Endothelial cell of umbilical vein (primary cell): Measurements from ENCODE around the gene DSG2. TPM values are rescaled to one million over a fixed set of nuclear protein-coding genes. Genes with fewer than 3 reads are reported as not detected.

Experiments
- BruUV-seq: library from RNA; stranded (reverse); fragments of 400-500 nt; replicated peaks from 2 replicates; lab custom pipeline; 2021; lab: Mats Ljungman, UMichigan
- CTCF ChIA-PET: fragments of 300-600, 350-600 bp; sonication (Branson Sonifier 250); formaldehyde crosslinking; loops from one replicate; lab custom pipeline; 2021; ENCODE audit warnings: antibody characterized with exemption, inconsistent platforms; lab: Charles Lee
- POLR2A ChIA-PET: fragments of 300-600, 350-600 bp; sonication (Branson Sonifier 250); formaldehyde crosslinking; loops from one replicate; lab custom pipeline; 2021; ENCODE audit warnings: antibody characterized with exemption, inconsistent platforms; lab: Charles Lee
- DNase-seq: peaks from one replicate; pipeline ENCODE4 v3.0.0-alpha.2; 2011; ENCODE audit warnings: low read depth, low spot score
- FAIRE-seq: peaks from 2 replicates; lab custom pipeline; 2011; peaks lifted over from hg19 to GRCh38; lab: Jason Lieb, UNC
- H2AFZ ChIP-seq: 2 replicates; pipeline ENCODE4 v1.6.0; 2012; ENCODE audit warnings: low read depth, low read length, control low read depth, inconsistent platforms
- H3K27ac ChIP-seq: 2 replicates; pipeline ENCODE4 v1.5.1; 2011; ENCODE audit warnings: low read depth, mild to moderate bottlenecking, control low read depth, low read length, moderate library complexity; ENCODE audit not compliant: insufficient read depth
- H3K27me3 ChIP-seq, 2 experiments: 2 replicates each; pipeline versions ENCODE4 v1.6.0 to v1.6.1; 2011; ENCODE audit warnings: low read length in 2 of 2, mixed read lengths in 1 of 2; ENCODE audit not compliant: control insufficient read depth in 2 of 2, insufficient read depth in 2 of 2
- H3K36me3 ChIP-seq, 2 experiments: 2 replicates in 1 of 2; 3 replicates in 1 of 2; pipeline ENCODE4 v1.5.1; 2011; ENCODE audit warnings: low read length in 2 of 2, mild to moderate bottlenecking in 1 of 2, moderate library complexity in 1 of 2; ENCODE audit not compliant: control insufficient read depth in 2 of 2, insufficient read depth in 2 of 2; ENCODE audit errors: extremely low read depth in 1 of 2
- H3K4me1 ChIP-seq: 3 replicates; pipeline ENCODE4 v1.5.1; 2011; ENCODE audit warnings: mild to moderate bottlenecking, low read length; ENCODE audit not compliant: control insufficient read depth, insufficient read depth; ENCODE audit errors: extremely low read depth
- H3K4me2 ChIP-seq: 2 replicates; pipeline ENCODE4 v1.6.1; 2011; ENCODE audit warnings: low read length, control low read depth, mixed read lengths; ENCODE audit not compliant: insufficient read depth
- H3K4me3 ChIP-seq, 3 experiments: fragments of 200-600 bp in 1 of 3; sonication (generic), shearing (Covaris generic) in 1 of 3; replicated peaks in 1 of 3; 2 replicates each; pipeline ENCODE4 v1.5.1; 2011 to 2016; ENCODE audit warnings: control low read depth in 3 of 3, low read length in 3 of 3, mild to moderate bottlenecking in 2 of 3, inconsistent platforms in 1 of 3, low read depth in 1 of 3, moderate library complexity in 1 of 3; ENCODE audit not compliant: insufficient read depth in 1 of 3
- H3K79me2 ChIP-seq: 2 replicates; pipeline ENCODE4 v1.6.0; 2012; ENCODE audit warnings: low read length, inconsistent platforms; ENCODE audit not compliant: control insufficient read depth, insufficient read depth
- H3K9ac ChIP-seq: replicated peaks from 2 replicates; pipeline ENCODE3; 2011; ENCODE audit warnings: low read length, control low read depth; ENCODE audit not compliant: insufficient read depth; ENCODE audit errors: extremely low read depth
- H3K9me1 ChIP-seq: replicated peaks from 3 replicates; pipeline ENCODE4 v1.6.0; 2011; ENCODE audit warnings: mild to moderate bottlenecking, low read length; ENCODE audit not compliant: control insufficient read depth, insufficient read depth; ENCODE audit errors: extremely low read depth
- H3K9me3 ChIP-seq: replicated peaks from 2 replicates; pipeline ENCODE4 v1.5.1; 2012; ENCODE audit warnings: low read length, inconsistent platforms; ENCODE audit not compliant: control insufficient read depth, insufficient read depth
- H4K20me1 ChIP-seq: replicated peaks from 2 replicates; pipeline ENCODE3; 2011; ENCODE audit warnings: mild to moderate bottlenecking, low read length; ENCODE audit not compliant: control insufficient read depth, insufficient read depth; ENCODE audit errors: extremely low read depth
- CTCF ChIP-seq, 2 donors: IDR thresholded peaks; 1 replicate in 1 of 2; 2 replicates in 1 of 2; pipeline ENCODE4 v1.5.1; 2011; ENCODE audit warnings: low read length in 2 of 2, mild to moderate bottlenecking in 2 of 2, moderate library complexity in 2 of 2, control low read depth in 1 of 2, inconsistent platforms in 1 of 2, low read depth in 1 of 2; ENCODE audit not compliant: insufficient read depth in 1 of 2; ENCODE audit errors: extremely low read depth in 1 of 2
- EZH2 ChIP-seq: IDR thresholded peaks from 2 replicates; pipeline ENCODE4 v1.6.1; 2012; ENCODE audit warnings: borderline replicate concordance, low read depth, mild to moderate bottlenecking, moderate library complexity, low read length, inconsistent platforms; ENCODE audit not compliant: severe bottlenecking
- FOS ChIP-seq: IDR thresholded peaks from 2 replicates; pipeline ENCODE4 v1.6.1; 2011; ENCODE audit warnings: mild to moderate bottlenecking, low read length, moderate library complexity, borderline replicate concordance; ENCODE audit not compliant: insufficient read depth
- GATA2 ChIP-seq: IDR thresholded peaks from 2 replicates; pipeline ENCODE4 v1.7.0; 2011; ENCODE audit warnings: low read depth, mild to moderate bottlenecking, moderate library complexity, mixed read lengths, low read length; ENCODE audit not compliant: insufficient read length, insufficient read depth
- JUN ChIP-seq: IDR thresholded peaks from 2 replicates; pipeline ENCODE4 v1.6.1; 2011; ENCODE audit warnings: borderline replicate concordance, low read depth; ENCODE audit not compliant: insufficient read length, insufficient read depth
- MAX ChIP-seq: IDR thresholded peaks from 2 replicates; pipeline ENCODE4 v1.6.1; 2011; ENCODE audit not compliant: insufficient read depth, insufficient read length
- MYC ChIP-seq: IDR thresholded peaks from one replicate; pipeline ENCODE4 v1.6.1; 2011; ENCODE audit warnings: mild to moderate bottlenecking, low read depth, low read length
- POLR2A ChIP-seq: IDR thresholded peaks from 2 replicates; pipeline ENCODE4 v1.6.1; 2012; ENCODE audit warnings: low read depth, mild to moderate bottlenecking, control low read depth, low read length
- POLR2AphosphoS5 ChIP-seq: IDR thresholded peaks from 2 replicates; pipeline ENCODE4 v1.6.1; 2012; ENCODE audit warnings: low read depth, mild to moderate bottlenecking, control low read depth, low read length, moderate library complexity; ENCODE audit not compliant: insufficient read depth
- dilution Hi-C: fragments of 300-500 bp; cut with MboI; formaldehyde crosslinking; loops from one replicate; pipeline ENCODE4 v1.15.0; 2019; ENCODE audit warnings: low sequenced_read_pairs; ENCODE audit not compliant: extremely low pct_ligation_motif_present
- intact Hi-C: fragments of 100-400 bp; cut with micrococcal nuclease; formaldehyde crosslinking; loops from one replicate; pipeline ENCODE4 v1.10.0; 2022
- polyA plus RNA-seq, 4 experiments: library from polyadenylated mRNA; depleted of rRNA in 3 of 4; stranded (reverse) in 3 of 4; unstranded in 1 of 4; fragments of >200 nt; gene quantifications; 2 replicates each; pipeline versions ENCODE4 v1.2.1 to v1.2.3, GENCODE V29; 2011 to 2012; ENCODE audit warnings: missing spikeins in 1 of 4
- total RNA-seq: library from RNA; stranded (reverse); gene quantifications from 2 replicates; pipeline ENCODE4 v1.2.3, GENCODE V29; 2021

The DSG2 gene
- total and polyA plus RNA-seq, 2 donors (not counting 3 experiments of a cell fraction or from before 2014, with no cell fraction given): 0.04 TPM

- Histone ChIP-seq H4K20me1 (no peaks in the 10 kb centered on the region), H3K9ac (no peak overlapping the region), H3K9me1 (no peaks in the 10 kb centered on the region), H3K9me3 (no peaks in the 10 kb centered on the region), H2AFZ (no peak overlapping the region), H3K79me2 (no peaks in the 10 kb centered on the region), H3K36me3 (no peaks in the 10 kb centered on the region), H3K4me2 (no peak overlapping the region), H3K27ac (no peak overlapping the region), H3K4me1 (no peaks in the 10 kb centered on the region), H3K4me3 (no peak overlapping the region), H3K27me3 (peaks cover 0 to 2% of the 10 kb centered on the region in 2 experiments)
- DNase-seq (no peak), FAIRE-seq (no peak)
- intact Hi-C loops: no loop called here
- TF ChIP-seq EZH2: no peak
- TF ChIP-seq POLR2AphosphoS5: no peak
- no peak for TF ChIP-seq GATA2
- TF ChIP-seq MYC: no peak
- no peak for TF ChIP-seq POLR2A
- no peak for TF ChIP-seq FOS
- no peak for TF ChIP-seq JUN
- TF ChIP-seq CTCF (IDR thresholded peaks at IDR 0.05; ENCODE audit: extremely low read depth in 1 of 2, insufficient read depth in 1 of 2, low read depth in 1 of 2, low read length in 2 of 2): no peak
- no peak for TF ChIP-seq MAX
- CTCF ChIA-PET: interaction anchor here (1.3 kb wide), 1 partner anchor 147 kb away, joined by 4 read pairs; no protein-coding TSS in a partner anchor
- POLR2A ChIA-PET: no interaction called here
- dilution Hi-C loops: no loop called here
- no TSS peak for BruUV-seq
Measured at GRCh38 chr18:31575515-31576257, 77.7 kb downstream of the DSG2 start.
